ENCODE data around the gene KIF7. TPM values are rescaled to one million over a fixed set of nuclear protein-coding genes. Genes with fewer than 3 reads are reported as not detected.

The KIF7 gene
- total and polyA plus RNA-seq, 2 of the 8 experiments (the other 6 are each of a cell fraction or from before 2014, with no cell fraction given): 4.9 to 14.0 TPM

DNA sequence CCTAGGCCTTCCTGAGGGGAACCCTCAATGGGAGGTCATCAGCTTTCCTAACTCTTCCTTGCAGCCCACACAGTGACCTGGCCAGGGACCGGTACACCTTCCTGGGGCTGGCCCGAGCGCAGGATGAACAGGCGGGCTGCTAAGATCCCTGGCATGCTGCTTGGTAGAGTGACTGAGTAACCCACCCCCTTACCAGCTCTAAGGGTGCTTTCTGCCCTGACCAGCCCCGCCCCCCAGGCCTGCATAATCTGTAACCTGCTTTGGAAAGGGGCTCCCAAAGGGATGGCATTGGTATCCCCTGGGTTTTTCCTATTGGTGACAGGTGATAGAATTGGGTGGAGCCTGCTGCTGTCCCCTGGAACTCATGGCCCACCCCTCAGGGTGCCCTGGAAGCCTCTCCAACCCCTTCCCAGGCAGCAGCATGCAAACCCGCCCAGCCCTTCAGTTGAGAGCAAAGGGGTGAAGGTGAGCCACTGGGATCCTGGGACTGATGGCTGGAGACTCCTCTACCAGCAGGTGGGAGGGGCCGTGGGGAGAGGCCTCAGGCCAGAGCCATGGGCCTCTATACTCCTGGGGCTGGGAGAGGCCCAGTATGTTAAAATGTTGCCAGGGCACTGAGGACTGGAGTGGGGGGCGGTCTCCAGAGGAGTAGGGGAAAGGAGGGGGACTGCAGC, 11.1 kb upstream of the KIF7 start:
- no peak overlapping the region for H2BK120ac ChIP-seq (replicated peaks; ENCODE audit: low read depth, low read length)
- no peak overlapping the region for H4K5ac ChIP-seq (ENCODE audit: insufficient read length, low read depth, low read length)
- no peak overlapping the region for H2BK12ac ChIP-seq (ENCODE audit: low read depth, low read length)
- no peak overlapping the region for H3K23ac ChIP-seq (ENCODE audit: insufficient read length)
- CTCF ChIA-PET (ENCODE audit: partially characterized antibody): interaction anchor here (2.4 kb wide), 1 partner anchor 12 kb away, joined by 6 read pairs; no protein-coding TSS in a partner anchor
- H3K56ac ChIP-seq (replicated peaks; ENCODE audit: insufficient read length, low read depth, low read length): no peak overlapping the region
- no peaks in the 10 kb centered on the region for H3K36me3 ChIP-seq (ENCODE audit: control insufficient read depth in 2 of 4, insufficient read depth in 4 of 4, low read length in 3 of 4)
- H2AK5ac ChIP-seq (ENCODE audit: low read depth, low read length): no peak overlapping the region
- peak overlapping the region; percentile 21 to 61 (median 40); a peak in 5 of 8 replicates for H3K4me3 ChIP-seq (ENCODE audit: extremely low read depth in 1 of 4, insufficient read depth in 2 of 4, low read depth in 3 of 4, low read length in 4 of 4)
- POLR2A ChIA-PET (ENCODE audit: partially characterized antibody): interaction anchor here (1.1 kb wide), 1 partner anchor 18 kb away, joined by 3 read pairs; no protein-coding TSS in a partner anchor
- H3K23me2 ChIP-seq (ENCODE audit: low read depth, low read length): no peaks in the 10 kb centered on the region; the same call in 1 of the 2 replicates
- no peak overlapping the region for H2BK20ac ChIP-seq (ENCODE audit: low read length)
- WGBS, 2 experiments (ENCODE audit: extremely low coverage in 1 of 2, insufficient coverage in 1 of 2, insufficient read length in 1 of 2, insufficient replicate concordance in 2 of 2, low coverage in 1 of 2, low lambda C conversion rate in 2 of 2, missing lambda C conversion rate in 1 of 2): 74% methylated on average over 8 of the region's 8 CpGs; no CpG with 5 or more reads in 1 of the 2 experiments
- H4K20me1 ChIP-seq (replicated peaks in 1 of 2; ENCODE audit: control insufficient read depth in 1 of 2, insufficient read depth in 2 of 2, low read length in 2 of 2): no peaks in the 10 kb centered on the region
- H3K9ac ChIP-seq (replicated peaks in 1 of 4; ENCODE audit: extremely low read depth in 1 of 4, low read depth in 3 of 4, low read length in 3 of 4): no peak overlapping the region; a peak in 1 of 7 replicates
- no peak overlapping the region for H3K4ac ChIP-seq (replicated peaks; ENCODE audit: insufficient read length, low read depth, low read length)
- H3K4me1 ChIP-seq (replicated peaks in 1 of 4; ENCODE audit: control insufficient read depth in 3 of 4, insufficient read depth in 4 of 4, low read length in 3 of 4): peaks cover 0 to 11% (median 7%) of the 10 kb centered on the region in 4 experiments; a peak in 6 of 7 replicates
- H3K27me3 ChIP-seq (replicated peaks in 1 of 4; ENCODE audit: control insufficient read depth in 3 of 4, extremely low read depth in 1 of 4, insufficient read depth in 3 of 4, low read length in 3 of 4): peaks cover 0 to 20% (median 12%) of the 10 kb centered on the region in 4 experiments; a peak in 5 of 7 replicates
- no peak overlapping the region for H2BK5ac ChIP-seq (ENCODE audit: low read depth, low read length)
- H3K18ac ChIP-seq (ENCODE audit: extremely low read depth, low read length): peak overlapping the region; percentile 71; the same call in 1 of the 2 replicates
- peak overlapping the region; percentile 91 for H2AFZ ChIP-seq (ENCODE audit: low read length)
- peak overlapping the region; percentile 74 to 76 for H3K4me2 ChIP-seq (ENCODE audit: insufficient read depth in 1 of 2, low read depth in 2 of 2, low read length in 2 of 2)
- H3K9me3 ChIP-seq (ENCODE audit: insufficient read depth in 2 of 2, low read depth in 1 of 2, low read length in 1 of 2): no peaks in the 10 kb centered on the region
- no peak overlapping the region for H3K14ac ChIP-seq (ENCODE audit: insufficient read length)
- no peak overlapping the region for H3K27ac ChIP-seq (ENCODE audit: low read depth, low read length)
- H4K8ac ChIP-seq (ENCODE audit: extremely low read depth, insufficient read depth, low read length): no peak overlapping the region
- FAIRE-seq (no peak), DNase-seq (ENCODE audit: low read depth in 1 of 2, low spot score in 2 of 2) (no peak)
- no peaks in the 10 kb centered on the region for H3K79me2 ChIP-seq (ENCODE audit: control insufficient read depth in 1 of 2, insufficient read depth in 2 of 2, low read length in 2 of 2)
- H3K79me1 ChIP-seq (ENCODE audit: low read depth, low read length): no peaks in the 10 kb centered on the region
- no peak overlapping the region for H4K91ac ChIP-seq (replicated peaks; ENCODE audit: insufficient read length, low read length)
- H2BK15ac ChIP-seq (ENCODE audit: low read length): 0 out of 2 replicates have a peak overlapping the region, but pooled peaks have one; percentile 72
- TF ChIP-seq BCL11A (IDR thresholded peaks at IDR 0.05; ENCODE audit: low read depth in 2 of 2, low read length in 2 of 2) (no peak), NRF1 (IDR thresholded peaks at IDR 0.05; ENCODE audit: low read depth, low read length) (no peak), SIX5 (IDR thresholded peaks at IDR 0.05; ENCODE audit: low read depth, low read length) (no peak), RXRA (IDR thresholded peaks at IDR 0.05; ENCODE audit: insufficient read depth, low read depth, low read length) (no peak), RNF2 (IDR thresholded peaks at IDR 0.05; ENCODE audit: borderline replicate concordance, low read depth, low read length, missing control alignments, poor library complexity, severe bottlenecking) (no peak), SIN3A (conservative IDR thresholded peaks at IDR 0.05 in 1 of 2, IDR thresholded peaks at IDR 0.05 in 1 of 2; ENCODE audit: low read depth in 1 of 2, low read length in 2 of 2) (no peak), SP2 (IDR thresholded peaks at IDR 0.05; ENCODE audit: low read length) (no peak)
- TF ChIP-seq, protein P1, sequence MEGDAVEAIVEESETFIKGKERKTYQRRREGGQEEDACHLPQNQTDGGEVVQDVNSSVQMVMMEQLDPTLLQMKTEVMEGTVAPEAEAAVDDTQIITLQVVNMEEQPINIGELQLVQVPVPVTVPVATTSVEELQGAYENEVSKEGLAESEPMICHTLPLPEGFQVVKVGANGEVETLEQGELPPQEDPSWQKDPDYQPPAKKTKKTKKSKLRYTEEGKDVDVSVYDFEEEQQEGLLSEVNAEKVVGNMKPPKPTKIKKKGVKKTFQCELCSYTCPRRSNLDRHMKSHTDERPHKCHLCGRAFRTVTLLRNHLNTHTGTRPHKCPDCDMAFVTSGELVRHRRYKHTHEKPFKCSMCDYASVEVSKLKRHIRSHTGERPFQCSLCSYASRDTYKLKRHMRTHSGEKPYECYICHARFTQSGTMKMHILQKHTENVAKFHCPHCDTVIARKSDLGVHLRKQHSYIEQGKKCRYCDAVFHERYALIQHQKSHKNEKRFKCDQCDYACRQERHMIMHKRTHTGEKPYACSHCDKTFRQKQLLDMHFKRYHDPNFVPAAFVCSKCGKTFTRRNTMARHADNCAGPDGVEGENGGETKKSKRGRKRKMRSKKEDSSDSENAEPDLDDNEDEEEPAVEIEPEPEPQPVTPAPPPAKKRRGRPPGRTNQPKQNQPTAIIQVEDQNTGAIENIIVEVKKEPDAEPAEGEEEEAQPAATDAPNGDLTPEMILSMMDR (IDR thresholded peaks at IDR 0.05; ENCODE audit: control extremely low read depth in 1 of 3, insufficient read depth in 1 of 3, low read depth in 1 of 3, low read length in 3 of 3): no peak
